Neural cell (in vitro differentiated cells): ENCODE measurements around the gene PRKAG2. TPM values are rescaled to one million over a fixed set of nuclear protein-coding genes. Genes with fewer than 3 reads are reported as not detected.

ENCODE experiments used
- H2AFZ ChIP-seq: fragments of 200-600, 300-800 bp; sonication (generic), shearing (Covaris generic); 2 replicates; pipeline ENCODE4 v1.6.0; 2014; ENCODE audit warnings: low read depth, mild to moderate bottlenecking, antibody characterized with exemption, low read length, moderate library complexity
- H3F3A ChIP-seq: fragments of 200-600 bp; shearing (Covaris generic); 2 replicates; pipeline ENCODE4 v1.6.1; 2016; ENCODE audit warnings: mild to moderate bottlenecking, moderate library complexity, mixed read lengths, antibody characterized with exemption, low read length; ENCODE audit not compliant: insufficient read depth, poor library complexity, severe bottlenecking
- H3K27ac ChIP-seq: fragments of 200-600, 300-800 bp; sonication (generic), shearing (Covaris generic); 2 replicates; pipeline ENCODE4 v1.5.1; 2014; ENCODE audit warnings: mild to moderate bottlenecking, low read length, moderate library complexity
- H3K27me3 ChIP-seq: fragments of 300-800, 200-600 bp; sonication (generic), shearing (Covaris generic); 2 replicates; pipeline ENCODE4 v1.6.0; 2014; ENCODE audit warnings: mild to moderate bottlenecking, low read depth, low read length, moderate library complexity; ENCODE audit not compliant: insufficient read depth
- H3K36me3 ChIP-seq: fragments of 300-800, 200-600 bp; sonication (generic), shearing (Covaris generic); 2 replicates; pipeline ENCODE4 v1.5.1; 2014; ENCODE audit warnings: mild to moderate bottlenecking, antibody characterized with exemption, low read length, moderate library complexity; ENCODE audit not compliant: insufficient read depth
- H3K4me2 ChIP-seq: fragments of 300-800, 200-600 bp; sonication (generic), shearing (Covaris generic); 2 replicates; pipeline ENCODE4 v1.6.0; 2014; ENCODE audit warnings: mild to moderate bottlenecking, low read length
- H3K4me3 ChIP-seq: fragments of 300-800, 200-600 bp; sonication (generic), shearing (Covaris generic); 2 replicates; pipeline ENCODE4 v1.5.1; 2014; ENCODE audit warnings: mild to moderate bottlenecking, low read length, moderate library complexity
- H3K79me2 ChIP-seq: fragments of 200-600 bp; shearing (Covaris generic); replicated peaks from 2 replicates; pipeline ENCODE4 v1.6.0; 2014; ENCODE audit warnings: mild to moderate bottlenecking, low read length, moderate library complexity; ENCODE audit not compliant: insufficient read depth
- H3K9ac ChIP-seq: fragments of 300-800, 200-600 bp; sonication (generic), shearing (Covaris generic); 2 replicates; pipeline ENCODE4 v1.6.1; 2016; ENCODE audit warnings: mild to moderate bottlenecking, low read length, mixed read lengths
- H3K9me2 ChIP-seq: fragments of 200-600 bp; shearing (Covaris generic); 2 replicates; pipeline ENCODE4 v1.6.1; 2016; ENCODE audit warnings: mild to moderate bottlenecking, low read length, mixed read lengths; ENCODE audit not compliant: insufficient read depth
- H3K9me3 ChIP-seq: fragments of 200-600, 300-800 bp; sonication (generic), shearing (Covaris generic); 2 replicates; pipeline ENCODE4 v1.6.1; 2016; ENCODE audit warnings: mild to moderate bottlenecking, mixed run types, low read length, moderate library complexity, mixed read lengths
- H4K20me1 ChIP-seq: fragments of 200-600 bp; shearing (Covaris generic); 2 replicates; pipeline ENCODE4 v1.6.1; 2016; ENCODE audit warnings: mild to moderate bottlenecking, mixed run types; ENCODE audit not compliant: insufficient read depth
- EP300 ChIP-seq: fragments of 450-650 bp; conservative IDR thresholded peaks from 2 replicates; pipeline ENCODE4 v1.6.1; 2014; ENCODE audit warnings: antibody characterized with exemption, mild to moderate bottlenecking, moderate library complexity; ENCODE audit not compliant: poor library complexity, severe bottlenecking
- EZH2 ChIP-seq: fragments of 200-600, 300-800 bp; shearing (Covaris generic), sonication (generic); IDR thresholded peaks from 2 replicates; pipeline ENCODE4 v1.6.1; 2014; ENCODE audit warnings: antibody characterized with exemption, low read length, borderline replicate concordance, mild to moderate bottlenecking; ENCODE audit not compliant: insufficient read depth, poor library complexity, severe bottlenecking
- MXI1 ChIP-seq: fragments of 450-650 bp; conservative IDR thresholded peaks from 2 replicates; pipeline ENCODE4 v1.6.1; 2014; ENCODE audit warnings: antibody characterized with exemption, mild to moderate bottlenecking; ENCODE audit not compliant: poor library complexity, severe bottlenecking
- POLR2AphosphoS5 ChIP-seq: IDR thresholded peaks from 2 replicates; pipeline ENCODE4 v1.6.1; 2012
- RAD21 ChIP-seq: fragments of 450-650 bp; conservative IDR thresholded peaks from 2 replicates; pipeline ENCODE4 v1.6.1; 2014; ENCODE audit warnings: antibody characterized with exemption, mild to moderate bottlenecking, moderate library complexity
- SMC3 ChIP-seq: fragments of 450-650 bp; conservative IDR thresholded peaks from 2 replicates; pipeline ENCODE4 v1.6.1; 2014; ENCODE audit warnings: antibody characterized with exemption, mild to moderate bottlenecking, moderate library complexity; ENCODE audit not compliant: poor library complexity
- TAF1 ChIP-seq: IDR thresholded peaks from 2 replicates; pipeline ENCODE4 v1.6.1; 2012; ENCODE audit warnings: low read depth
- polyA plus RNA-seq: library from polyadenylated mRNA; depleted of rRNA; stranded (reverse); fragments of >200 nt; gene quantifications from 2 replicates; pipeline ENCODE4 v1.2.3, GENCODE V29; 2014
- TF ChIP-seq, protein P1 (sequence below): IDR thresholded peaks from 2 replicates; pipeline ENCODE4 v1.6.1; 2012; ENCODE audit warnings: borderline replicate concordance
- TF ChIP-seq, protein P2 (sequence below): fragments of 450-650 bp; IDR thresholded peaks from 2 replicates; pipeline ENCODE4 v1.5.1; 2014; ENCODE audit warnings: antibody characterized with exemption, mild to moderate bottlenecking, moderate library complexity; ENCODE audit not compliant: poor library complexity, severe bottlenecking

Gene PRKAG2
- polyA plus RNA-seq, 1 donor from 2014 or later: 22.9 TPM

DNA sequence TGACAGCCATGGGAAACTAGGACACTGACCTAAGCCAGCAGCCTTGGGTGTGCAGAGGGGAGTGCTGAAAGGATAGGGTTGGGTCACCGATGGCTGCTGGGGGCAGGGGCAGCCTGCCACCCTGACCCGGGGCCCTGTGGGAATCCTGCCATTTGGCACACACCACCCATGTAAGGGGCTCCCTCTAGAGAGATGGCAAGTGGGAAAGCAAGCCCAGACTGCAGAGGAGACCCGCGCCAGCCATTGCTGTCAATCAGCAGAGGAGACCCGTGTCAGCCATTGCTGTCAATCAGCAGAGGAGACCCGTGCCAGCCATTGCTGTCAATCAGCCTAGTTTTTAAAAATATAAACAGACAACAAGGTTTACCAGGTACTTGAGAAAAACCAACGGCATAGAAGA, 27.4 kb upstream of the PRKAG2 start:
- Histone ChIP-seq H3K27ac (no peak overlapping the region), H3K79me2 (no peaks in the 10 kb centered on the region), H3K9me2 (no peaks in the 10 kb centered on the region), H3K9ac (no peak overlapping the region), H2AFZ (no peak overlapping the region), H3K9me3 (no peaks in the 10 kb centered on the region), H3K27me3 (no peaks in the 10 kb centered on the region), H3K4me3 (no peak overlapping the region), H3F3A (no peaks in the 10 kb centered on the region), H3K36me3 (no peaks in the 10 kb centered on the region), H4K20me1 (no peaks in the 10 kb centered on the region), H3K4me2 (no peak overlapping the region)
- TF ChIP-seq, protein P1, sequence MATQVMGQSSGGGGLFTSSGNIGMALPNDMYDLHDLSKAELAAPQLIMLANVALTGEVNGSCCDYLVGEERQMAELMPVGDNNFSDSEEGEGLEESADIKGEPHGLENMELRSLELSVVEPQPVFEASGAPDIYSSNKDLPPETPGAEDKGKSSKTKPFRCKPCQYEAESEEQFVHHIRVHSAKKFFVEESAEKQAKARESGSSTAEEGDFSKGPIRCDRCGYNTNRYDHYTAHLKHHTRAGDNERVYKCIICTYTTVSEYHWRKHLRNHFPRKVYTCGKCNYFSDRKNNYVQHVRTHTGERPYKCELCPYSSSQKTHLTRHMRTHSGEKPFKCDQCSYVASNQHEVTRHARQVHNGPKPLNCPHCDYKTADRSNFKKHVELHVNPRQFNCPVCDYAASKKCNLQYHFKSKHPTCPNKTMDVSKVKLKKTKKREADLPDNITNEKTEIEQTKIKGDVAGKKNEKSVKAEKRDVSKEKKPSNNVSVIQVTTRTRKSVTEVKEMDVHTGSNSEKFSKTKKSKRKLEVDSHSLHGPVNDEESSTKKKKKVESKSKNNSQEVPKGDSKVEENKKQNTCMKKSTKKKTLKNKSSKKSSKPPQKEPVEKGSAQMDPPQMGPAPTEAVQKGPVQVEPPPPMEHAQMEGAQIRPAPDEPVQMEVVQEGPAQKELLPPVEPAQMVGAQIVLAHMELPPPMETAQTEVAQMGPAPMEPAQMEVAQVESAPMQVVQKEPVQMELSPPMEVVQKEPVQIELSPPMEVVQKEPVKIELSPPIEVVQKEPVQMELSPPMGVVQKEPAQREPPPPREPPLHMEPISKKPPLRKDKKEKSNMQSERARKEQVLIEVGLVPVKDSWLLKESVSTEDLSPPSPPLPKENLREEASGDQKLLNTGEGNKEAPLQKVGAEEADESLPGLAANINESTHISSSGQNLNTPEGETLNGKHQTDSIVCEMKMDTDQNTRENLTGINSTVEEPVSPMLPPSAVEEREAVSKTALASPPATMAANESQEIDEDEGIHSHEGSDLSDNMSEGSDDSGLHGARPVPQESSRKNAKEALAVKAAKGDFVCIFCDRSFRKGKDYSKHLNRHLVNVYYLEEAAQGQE: no peak
- no peak for TF ChIP-seq TAF1
- no peak for TF ChIP-seq EP300

GRCh38 chr7:151903249-151904032, 26.5 kb upstream of the PRKAG2 start:
- Histone ChIP-seq H4K20me1 (no peaks in the 10 kb centered on the region), H2AFZ (no peak overlapping the region), H3K4me3 (no peak overlapping the region), H3K27me3 (no peaks in the 10 kb centered on the region), H3K9me2 (no peaks in the 10 kb centered on the region), H3K9ac (no peak overlapping the region), H3F3A (no peaks in the 10 kb centered on the region), H3K36me3 (no peaks in the 10 kb centered on the region), H3K9me3 (no peaks in the 10 kb centered on the region), H3K4me2 (no peak overlapping the region), H3K79me2 (no peaks in the 10 kb centered on the region), H3K27ac (no peak overlapping the region)
- TF ChIP-seq TAF1 (no peak), POLR2AphosphoS5 (no peak), EP300 (no peak), EZH2 (no peak), SMC3 (no peak), RAD21 (no peak), MXI1 (no peak)
- TF ChIP-seq, protein P1: no peak
- TF ChIP-seq, protein P2, sequence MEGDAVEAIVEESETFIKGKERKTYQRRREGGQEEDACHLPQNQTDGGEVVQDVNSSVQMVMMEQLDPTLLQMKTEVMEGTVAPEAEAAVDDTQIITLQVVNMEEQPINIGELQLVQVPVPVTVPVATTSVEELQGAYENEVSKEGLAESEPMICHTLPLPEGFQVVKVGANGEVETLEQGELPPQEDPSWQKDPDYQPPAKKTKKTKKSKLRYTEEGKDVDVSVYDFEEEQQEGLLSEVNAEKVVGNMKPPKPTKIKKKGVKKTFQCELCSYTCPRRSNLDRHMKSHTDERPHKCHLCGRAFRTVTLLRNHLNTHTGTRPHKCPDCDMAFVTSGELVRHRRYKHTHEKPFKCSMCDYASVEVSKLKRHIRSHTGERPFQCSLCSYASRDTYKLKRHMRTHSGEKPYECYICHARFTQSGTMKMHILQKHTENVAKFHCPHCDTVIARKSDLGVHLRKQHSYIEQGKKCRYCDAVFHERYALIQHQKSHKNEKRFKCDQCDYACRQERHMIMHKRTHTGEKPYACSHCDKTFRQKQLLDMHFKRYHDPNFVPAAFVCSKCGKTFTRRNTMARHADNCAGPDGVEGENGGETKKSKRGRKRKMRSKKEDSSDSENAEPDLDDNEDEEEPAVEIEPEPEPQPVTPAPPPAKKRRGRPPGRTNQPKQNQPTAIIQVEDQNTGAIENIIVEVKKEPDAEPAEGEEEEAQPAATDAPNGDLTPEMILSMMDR: no peak
